ENCODE measurements around the gene PALM2AKAP2.

PALM2AKAP2 gene

GRCh38 chr9:109779711-109780452 lies at the start of gene PALM2AKAP2:
Gene PALM2AKAP2 (plus strand): TSS chr9:109780198. CDS start chr9:109780489, 291 bp downstream.
- Mint-ChIP-seq H3K27me3 (peaks cover 40% of the 10 kb centered on the region), H3K36me3 (ENCODE audit: low read depth) (no peaks in the 10 kb centered on the region), H3K4me1 (ENCODE audit: low read depth) (no peaks in the 10 kb centered on the region), H3K4me3 (no peak within 1 kb of the TSS), H3K27ac (no peak within 1 kb of the TSS), H3K9me3 (no peaks in the 10 kb centered on the region)

GRCh38 chr9:109730228-109730627 lies 49.8 kb upstream of the PALM2AKAP2 start:
- Mint-ChIP-seq H3K9me3 (no peaks in the 10 kb centered on the region), H3K36me3 (ENCODE audit: low read depth) (no peaks in the 10 kb centered on the region), H3K27me3 (peaks cover 5% of the 10 kb centered on the region), H3K4me3 (no peak overlapping the region), H3K27ac (no peak overlapping the region), H3K4me1 (ENCODE audit: low read depth) (no peaks in the 10 kb centered on the region)

GRCh38 chr9:109733690-109734089 lies 46.3 kb upstream of the PALM2AKAP2 start:
- H3K4me1 Mint-ChIP-seq (ENCODE audit: low read depth), result no peaks in the 10 kb centered on the region

GRCh38 chr9:109734814-109735213 lies 45.2 kb upstream of the PALM2AKAP2 start:
- H3K9me3 Mint-ChIP-seq, result no peaks in the 10 kb centered on the region
- H3K27me3 Mint-ChIP-seq, result peaks cover 12% of the 10 kb centered on the region
- H3K36me3 Mint-ChIP-seq (ENCODE audit: low read depth), result no peaks in the 10 kb centered on the region
- H3K4me1 Mint-ChIP-seq (ENCODE audit: low read depth), result no peaks in the 10 kb centered on the region
- H3K4me3 Mint-ChIP-seq, result no peak overlapping the region
- H3K27ac Mint-ChIP-seq, result no peak overlapping the region

More at GRCh38 chr9:109733690-109734089, 46.3 kb upstream of the PALM2AKAP2 start:
- Mint-ChIP-seq H3K27ac (no peak overlapping the region), H3K27me3 (peaks cover 12% of the 10 kb centered on the region), H3K36me3 (ENCODE audit: low read depth) (no peaks in the 10 kb centered on the region), H3K9me3 (no peaks in the 10 kb centered on the region), H3K4me3 (no peak overlapping the region)

GRCh38 chr9:109735801-109736200 lies 44.2 kb upstream of the PALM2AKAP2 start:
- H3K27me3 Mint-ChIP-seq, result peaks cover 17% of the 10 kb centered on the region
- H3K27ac Mint-ChIP-seq, result no peak overlapping the region
- no peaks in the 10 kb centered on the region for H3K36me3 Mint-ChIP-seq (ENCODE audit: low read depth)
- H3K4me1 Mint-ChIP-seq (ENCODE audit: low read depth), result no peaks in the 10 kb centered on the region
- H3K4me3 Mint-ChIP-seq, result no peak overlapping the region
- no peaks in the 10 kb centered on the region for H3K9me3 Mint-ChIP-seq

- Mint-ChIP-seq H3K9me3 (no peaks in the 10 kb centered on the region), H3K27me3 (peaks cover 17% of the 10 kb centered on the region), H3K4me3 (no peak overlapping the region), H3K27ac (no peak overlapping the region), H3K4me1 (ENCODE audit: low read depth) (no peaks in the 10 kb centered on the region), H3K36me3 (ENCODE audit: low read depth) (no peaks in the 10 kb centered on the region)
Observed at GRCh38 chr9:109737295-109737694, 42.7 kb upstream of the PALM2AKAP2 start.

GRCh38 chr9:109739760-109740159 lies 40.2 kb upstream of the PALM2AKAP2 start:
- Mint-ChIP-seq H3K27ac (no peak overlapping the region), H3K4me3 (no peak overlapping the region), H3K27me3 (peaks cover 17% of the 10 kb centered on the region), H3K4me1 (ENCODE audit: low read depth) (no peaks in the 10 kb centered on the region), H3K9me3 (no peaks in the 10 kb centered on the region), H3K36me3 (ENCODE audit: low read depth) (no peaks in the 10 kb centered on the region)

GRCh38 chr9:109742776-109743348 lies 37.1 kb upstream of the PALM2AKAP2 start:
- Mint-ChIP-seq H3K4me1 (ENCODE audit: low read depth) (no peaks in the 10 kb centered on the region), H3K27ac (no peak overlapping the region), H3K36me3 (ENCODE audit: low read depth) (no peaks in the 10 kb centered on the region), H3K4me3 (no peak overlapping the region), H3K9me3 (no peaks in the 10 kb centered on the region), H3K27me3 (peaks cover 10% of the 10 kb centered on the region)

GRCh38 chr9:109743696-109744095 lies 36.3 kb upstream of the PALM2AKAP2 start:
- H3K27me3 Mint-ChIP-seq, result peaks cover 10% of the 10 kb centered on the region
- no peaks in the 10 kb centered on the region for H3K9me3 Mint-ChIP-seq
- no peak overlapping the region for H3K27ac Mint-ChIP-seq
- H3K4me3 Mint-ChIP-seq, result no peak overlapping the region
- H3K4me1 Mint-ChIP-seq (ENCODE audit: low read depth), result no peaks in the 10 kb centered on the region
- H3K36me3 Mint-ChIP-seq (ENCODE audit: low read depth), result no peaks in the 10 kb centered on the region

- H3K36me3 Mint-ChIP-seq (ENCODE audit: low read depth), result no peaks in the 10 kb centered on the region
- no peaks in the 10 kb centered on the region for H3K4me1 Mint-ChIP-seq (ENCODE audit: low read depth)
- H3K4me3 Mint-ChIP-seq, result no peak overlapping the region
- H3K27ac Mint-ChIP-seq, result no peak overlapping the region
- peaks cover 4% of the 10 kb centered on the region for H3K27me3 Mint-ChIP-seq
- no peaks in the 10 kb centered on the region for H3K9me3 Mint-ChIP-seq
Observed at GRCh38 chr9:109745335-109746283, 34.4 kb upstream of the PALM2AKAP2 start.

- Mint-ChIP-seq H3K4me3 (no peak overlapping the region), H3K36me3 (ENCODE audit: low read depth) (no peaks in the 10 kb centered on the region), H3K9me3 (no peaks in the 10 kb centered on the region), H3K27ac (no peak overlapping the region), H3K4me1 (ENCODE audit: low read depth) (no peaks in the 10 kb centered on the region), H3K27me3 (peaks cover 5% of the 10 kb centered on the region)
Observed at GRCh38 chr9:109751253-109751652, 28.7 kb upstream of the PALM2AKAP2 start.

- no peaks in the 10 kb centered on the region for H3K9me3 Mint-ChIP-seq
- no peak overlapping the region for H3K4me3 Mint-ChIP-seq
- peaks cover 8% of the 10 kb centered on the region for H3K27me3 Mint-ChIP-seq
- H3K27ac Mint-ChIP-seq, result no peak overlapping the region
- no peaks in the 10 kb centered on the region for H3K36me3 Mint-ChIP-seq (ENCODE audit: low read depth)
- H3K4me1 Mint-ChIP-seq (ENCODE audit: low read depth), result no peaks in the 10 kb centered on the region
Observed at GRCh38 chr9:109753308-109753707, 26.7 kb upstream of the PALM2AKAP2 start.

- Mint-ChIP-seq H3K27me3 (peaks cover 8% of the 10 kb centered on the region), H3K4me3 (no peak overlapping the region), H3K9me3 (no peaks in the 10 kb centered on the region), H3K36me3 (ENCODE audit: low read depth) (no peaks in the 10 kb centered on the region), H3K4me1 (ENCODE audit: low read depth) (no peaks in the 10 kb centered on the region), H3K27ac (no peak overlapping the region)
Observed at GRCh38 chr9:109755040-109755439, 25.0 kb upstream of the PALM2AKAP2 start.

GRCh38 chr9:109759589-109759988 lies 20.4 kb upstream of the PALM2AKAP2 start:
- H3K36me3 Mint-ChIP-seq (ENCODE audit: low read depth), result no peaks in the 10 kb centered on the region
- H3K27me3 Mint-ChIP-seq, result peaks cover 10% of the 10 kb centered on the region
- H3K4me1 Mint-ChIP-seq (ENCODE audit: low read depth), result no peaks in the 10 kb centered on the region
- H3K27ac Mint-ChIP-seq, result no peak overlapping the region
- H3K9me3 Mint-ChIP-seq, result no peaks in the 10 kb centered on the region
- H3K4me3 Mint-ChIP-seq, result no peak overlapping the region

GRCh38 chr9:109765278-109765677 lies 14.7 kb upstream of the PALM2AKAP2 start:
- Mint-ChIP-seq H3K9me3 (no peaks in the 10 kb centered on the region), H3K4me1 (ENCODE audit: low read depth) (no peaks in the 10 kb centered on the region), H3K4me3 (no peak overlapping the region), H3K27ac (no peak overlapping the region), H3K27me3 (peaks cover 33% of the 10 kb centered on the region), H3K36me3 (ENCODE audit: low read depth) (no peaks in the 10 kb centered on the region)

All from stimulated activated naive CD8-positive, alpha-beta T cell treated with anti-CD3 and anti-CD28 coated beads, Interleukin-15, Interleukin-2, amounts not matched to agents 100 ng/mL and 50 ng/mL, for 24 hours (primary cell).